GM21526 (cell line): ENCODE measurements around the gene MYO15A.

Experiments used
- ATAC-seq: cut with Tn5 transposase; IDR thresholded peaks from one replicate; pipeline ENCODE4 v1.9.1; 2021; ENCODE audit warnings: moderate library complexity; ENCODE audit not compliant: unreplicated experiment, low FRiP score

Gene MYO15A

DNA sequence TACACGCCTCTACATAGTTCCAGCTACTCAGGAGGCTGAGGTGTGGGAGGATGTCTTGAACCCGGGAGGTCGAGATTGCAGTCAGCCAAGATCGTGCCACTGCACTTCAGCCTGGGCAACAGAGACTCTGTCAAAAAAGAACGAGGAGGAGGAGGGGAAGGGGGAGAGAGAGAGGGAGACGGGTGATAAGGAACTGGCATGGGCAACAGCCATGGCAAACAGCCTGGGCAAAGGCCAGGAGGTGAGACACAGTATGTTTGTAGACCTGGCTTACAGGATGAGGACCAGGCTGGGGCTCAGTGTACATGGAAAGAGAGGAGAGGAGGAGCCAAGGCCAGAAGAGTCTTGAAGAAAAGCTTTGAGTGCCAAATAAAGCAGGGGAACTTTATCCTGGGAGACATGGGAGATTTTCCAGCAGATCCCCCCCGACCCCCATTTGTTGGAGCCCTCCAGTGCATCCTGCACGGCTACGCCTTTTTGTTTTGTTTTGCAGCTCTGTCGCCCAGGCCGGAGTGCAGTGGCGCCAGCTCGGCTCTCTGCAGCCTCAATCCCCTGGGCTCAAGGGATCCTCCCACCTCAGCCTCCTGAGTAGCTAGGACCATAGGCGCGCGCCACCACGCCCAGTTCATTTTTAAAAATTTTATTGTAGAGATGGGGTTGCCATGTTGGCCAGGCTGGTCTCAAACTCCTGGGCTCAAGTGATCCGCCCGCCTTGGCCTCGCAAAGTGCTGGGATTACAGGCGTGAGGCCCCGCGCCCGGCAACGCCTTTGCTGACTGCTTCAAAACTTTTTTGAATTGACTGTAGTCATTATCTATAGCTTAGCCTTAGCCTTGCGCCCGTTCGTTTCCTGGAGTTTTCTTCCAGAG lies 73.8 kb downstream of the MYO15A start:
- ATAC-seq = no peak

DNA sequence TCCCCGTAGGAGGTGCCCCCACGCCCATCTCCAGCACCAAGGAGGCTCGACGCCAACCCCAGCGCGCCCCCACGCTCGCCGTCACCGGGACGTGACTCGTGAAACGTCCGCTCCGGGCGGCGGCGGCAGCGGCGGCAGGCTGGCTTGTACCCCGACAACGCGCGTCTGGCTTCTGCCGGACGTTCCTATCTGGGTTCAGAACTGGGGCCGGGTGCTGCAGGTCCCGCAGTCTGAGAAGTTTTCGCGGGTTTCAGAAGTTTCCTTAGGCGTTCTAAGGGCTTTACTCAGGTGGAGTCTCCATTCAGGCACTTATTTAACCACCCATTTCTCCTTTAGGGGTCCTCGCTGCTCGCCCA lies 74.4 kb downstream of the MYO15A start:
- ATAC-seq = peak; percentile 32

DNA sequence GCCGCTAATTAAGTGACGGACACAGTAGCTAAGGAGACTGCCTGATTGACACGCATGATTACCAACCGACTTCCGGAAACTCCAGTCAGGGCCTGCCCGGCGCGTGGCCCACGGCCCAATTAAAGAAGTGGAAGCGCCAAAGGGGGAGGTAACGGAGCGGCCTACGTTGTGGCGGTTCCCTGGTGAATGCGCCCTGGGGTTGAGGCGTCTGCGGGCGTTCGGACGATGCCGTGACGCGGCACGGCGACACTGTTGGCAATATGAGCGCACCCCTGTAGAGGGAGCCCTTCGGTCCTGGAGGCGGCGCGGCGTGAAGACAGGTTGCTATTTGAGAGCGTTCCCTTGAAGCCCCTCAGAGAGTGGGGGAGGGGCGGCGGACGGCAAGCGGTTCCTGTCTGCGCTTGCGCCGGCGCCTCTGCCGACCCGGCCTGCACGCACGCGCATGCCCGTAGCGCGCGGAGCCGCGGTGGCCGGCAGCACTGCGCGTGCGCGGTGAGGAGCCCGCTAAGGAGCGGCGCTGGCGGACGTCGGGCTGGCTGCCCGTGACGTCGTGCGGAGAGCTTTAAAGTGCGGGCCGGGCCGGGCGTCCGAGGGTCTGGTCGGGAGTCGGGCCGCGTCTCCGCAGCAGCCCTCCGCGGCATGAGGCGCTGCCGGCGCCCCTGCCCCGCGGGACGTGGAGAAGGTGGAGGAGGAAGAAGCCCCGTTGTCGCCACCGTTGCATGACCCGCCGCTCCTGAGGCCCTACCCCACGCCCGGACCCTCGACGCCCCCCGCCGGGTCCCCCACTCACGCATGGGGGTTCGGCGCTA lies 75.0 kb downstream of the MYO15A start, which contains the start of gene ALKBH5:
ALKBH5 (plus strand) TSS at position 495 of the 809 bp plus-strand sequence. CDS start 416 bp downstream, outside the sequence.
- ATAC-seq = peak; percentile 73

DNA sequence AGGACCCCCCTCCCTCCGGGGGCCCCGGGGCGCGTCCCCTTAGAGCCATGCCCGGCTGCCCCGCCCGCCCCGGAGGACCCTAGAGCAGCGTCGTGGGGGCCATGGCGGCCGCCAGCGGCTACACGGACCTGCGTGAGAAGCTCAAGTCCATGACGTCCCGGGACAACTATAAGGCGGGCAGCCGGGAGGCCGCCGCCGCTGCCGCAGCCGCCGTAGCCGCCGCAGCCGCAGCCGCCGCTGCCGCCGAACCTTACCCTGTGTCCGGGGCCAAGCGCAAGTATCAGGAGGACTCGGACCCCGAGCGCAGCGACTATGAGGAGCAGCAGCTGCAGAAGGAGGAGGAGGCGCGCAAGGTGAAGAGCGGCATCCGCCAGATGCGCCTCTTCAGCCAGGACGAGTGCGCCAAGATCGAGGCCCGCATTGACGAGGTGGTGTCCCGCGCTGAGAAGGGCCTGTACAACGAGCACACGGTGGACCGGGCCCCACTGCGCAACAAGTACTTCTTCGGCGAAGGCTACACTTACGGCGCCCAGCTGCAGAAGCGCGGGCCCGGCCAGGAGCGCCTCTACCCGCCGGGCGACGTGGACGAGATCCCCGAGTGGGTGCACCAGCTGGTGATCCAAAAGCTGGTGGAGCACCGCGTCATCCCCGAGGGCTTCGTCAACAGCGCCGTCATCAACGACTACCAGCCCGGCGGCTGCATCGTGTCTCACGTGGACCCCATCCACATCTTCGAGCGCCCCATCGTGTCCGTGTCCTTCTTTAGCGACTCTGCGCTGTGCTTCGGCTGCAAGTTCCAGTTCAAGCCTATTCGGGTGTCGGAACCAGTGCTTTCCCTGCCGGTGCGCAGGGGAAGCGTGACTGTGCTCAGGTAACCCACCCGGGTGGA lies 75.8 kb downstream of the MYO15A start:
- no peak for ATAC-seq

DNA sequence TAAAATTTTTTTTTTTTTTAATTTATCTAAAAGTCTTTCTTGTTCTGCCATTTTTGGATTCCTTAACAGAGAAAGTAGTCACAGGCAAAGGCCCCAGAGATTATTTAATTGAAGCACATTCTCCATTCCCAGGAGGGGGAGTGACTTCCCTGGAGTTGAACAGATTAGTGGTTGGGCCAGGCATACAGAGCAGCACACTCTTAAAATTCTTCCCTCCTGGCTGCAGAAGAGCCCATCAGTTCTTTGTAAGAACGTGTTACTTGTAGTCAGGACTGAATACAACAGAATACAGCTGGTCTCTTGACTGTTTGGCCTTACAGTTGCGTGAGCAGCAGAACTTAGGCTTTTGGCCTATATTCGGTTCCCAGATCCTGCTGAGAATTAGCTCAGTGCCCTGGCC lies 76.8 kb downstream of the MYO15A start:
- no peak for ATAC-seq

DNA sequence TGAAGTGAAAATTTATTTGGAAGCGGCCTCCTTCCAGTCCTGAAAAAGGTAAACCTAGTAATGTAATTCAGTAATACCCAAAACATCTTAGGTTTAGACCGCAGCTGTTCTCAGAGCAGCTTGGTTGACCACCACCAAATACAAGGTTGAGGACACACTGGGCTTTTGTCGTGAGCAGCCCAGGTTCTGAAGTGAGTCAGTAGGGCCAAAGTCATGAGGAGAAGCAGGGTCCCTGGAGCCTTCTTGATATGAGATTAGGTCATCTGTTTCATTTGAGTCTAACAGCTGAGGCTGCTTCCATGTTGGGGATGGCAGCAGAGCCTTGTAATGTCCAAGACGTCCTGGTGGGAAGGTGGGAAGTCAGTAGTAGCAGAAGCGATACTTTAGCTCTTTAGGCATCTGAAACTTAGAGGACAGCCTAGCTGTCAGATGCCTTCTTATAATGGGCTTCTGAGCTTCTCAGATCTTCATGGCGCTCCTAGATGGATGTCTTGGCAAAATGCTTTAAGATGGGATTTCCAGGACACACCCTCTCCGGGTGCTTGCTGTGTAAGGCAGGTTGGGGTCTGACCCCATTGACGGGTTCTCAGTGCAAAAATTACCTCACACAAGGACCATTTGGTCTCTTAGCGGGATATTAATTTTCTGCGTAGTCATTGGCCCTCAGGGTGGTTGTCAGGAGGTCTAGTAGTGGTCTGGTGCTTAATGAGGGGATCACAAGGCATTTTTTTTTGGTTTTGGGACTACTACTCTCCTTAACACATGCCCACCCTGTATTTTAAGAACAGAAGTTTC lies 77.5 kb downstream of the MYO15A start:
- ATAC-seq = no peak

DNA sequence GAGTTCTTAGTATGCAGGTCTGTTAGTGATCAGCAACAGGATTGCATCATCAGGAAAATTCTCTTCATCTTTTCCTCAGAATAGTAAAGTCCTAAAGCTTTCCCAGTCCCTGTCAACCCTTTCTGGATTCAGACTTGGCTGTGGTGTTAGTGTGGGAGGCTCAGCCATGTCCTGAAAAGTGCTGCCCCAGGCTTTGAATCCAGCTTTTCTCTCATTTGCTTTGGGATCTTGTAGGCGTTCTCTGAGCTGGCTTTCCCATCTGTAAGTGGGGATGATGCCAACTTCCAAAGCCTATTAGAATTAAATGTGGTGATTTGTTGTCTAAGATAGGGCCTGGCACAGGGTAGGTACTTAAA lies 78.0 kb downstream of the MYO15A start:
- no peak for ATAC-seq

DNA sequence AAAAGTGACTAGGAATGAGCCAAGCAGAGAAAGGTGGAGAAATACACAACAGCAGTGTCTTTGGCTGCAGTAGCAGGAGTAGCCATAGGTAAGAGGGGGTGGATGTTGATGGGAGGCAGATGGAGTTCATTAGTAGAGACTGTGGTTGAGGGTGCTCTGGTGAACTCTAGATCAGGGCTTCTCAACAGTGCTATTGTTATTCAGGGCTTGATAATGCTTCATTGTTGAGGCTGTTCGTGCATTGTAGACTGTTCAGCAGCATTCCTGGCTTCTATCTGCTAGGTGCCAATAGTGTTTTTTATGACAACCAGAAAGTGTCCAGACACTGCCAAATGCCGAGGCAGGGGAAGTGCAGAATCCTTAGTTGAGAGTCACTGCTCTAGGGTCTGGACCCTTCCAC lies 78.7 kb downstream of the MYO15A start:
- ATAC-seq = no peak

DNA sequence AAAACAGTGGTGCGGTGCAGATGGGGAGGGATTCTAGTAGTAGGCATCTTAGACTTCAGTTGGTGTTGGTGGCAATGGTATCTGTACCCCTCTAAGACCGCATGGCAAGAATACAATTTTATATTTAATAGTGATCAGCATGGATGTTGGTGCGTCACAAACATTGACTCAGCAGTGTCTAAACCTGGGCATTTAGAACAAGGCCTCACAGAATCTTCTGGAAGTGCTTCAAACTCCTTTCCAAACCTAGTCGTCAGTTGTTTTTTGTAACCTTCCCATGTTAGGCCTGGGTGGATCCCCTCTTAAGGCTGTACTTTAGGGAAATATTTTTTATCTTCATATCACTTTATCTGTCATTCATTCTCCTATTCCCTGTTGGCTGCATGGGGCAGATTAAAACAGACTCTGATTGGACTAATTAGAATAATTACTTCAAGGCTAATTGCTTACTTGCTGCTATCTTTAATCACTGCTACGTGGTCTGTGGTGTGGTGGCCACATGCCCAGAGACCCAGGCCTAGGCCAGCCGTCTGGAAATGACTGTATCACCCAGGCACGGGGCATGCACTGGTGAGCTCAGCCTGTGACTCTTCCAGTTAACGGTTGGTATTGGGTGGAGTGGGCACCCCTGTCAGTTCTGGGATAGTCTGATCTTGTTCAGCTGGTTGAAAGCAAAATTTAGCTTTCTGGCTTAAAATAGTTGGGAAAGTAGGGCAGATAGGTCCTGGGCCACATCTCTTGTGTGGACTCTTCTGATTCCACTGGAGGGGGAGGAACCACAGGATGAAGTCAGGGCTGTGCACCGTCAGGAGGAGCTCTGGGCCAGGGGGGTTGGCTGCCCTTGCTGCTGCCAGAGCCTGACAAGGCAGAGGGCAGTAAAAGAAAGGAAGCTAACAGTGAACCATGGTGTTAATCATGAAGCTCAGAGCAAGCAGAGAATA lies 79.5 kb downstream of the MYO15A start:
- ATAC-seq = no peak

DNA sequence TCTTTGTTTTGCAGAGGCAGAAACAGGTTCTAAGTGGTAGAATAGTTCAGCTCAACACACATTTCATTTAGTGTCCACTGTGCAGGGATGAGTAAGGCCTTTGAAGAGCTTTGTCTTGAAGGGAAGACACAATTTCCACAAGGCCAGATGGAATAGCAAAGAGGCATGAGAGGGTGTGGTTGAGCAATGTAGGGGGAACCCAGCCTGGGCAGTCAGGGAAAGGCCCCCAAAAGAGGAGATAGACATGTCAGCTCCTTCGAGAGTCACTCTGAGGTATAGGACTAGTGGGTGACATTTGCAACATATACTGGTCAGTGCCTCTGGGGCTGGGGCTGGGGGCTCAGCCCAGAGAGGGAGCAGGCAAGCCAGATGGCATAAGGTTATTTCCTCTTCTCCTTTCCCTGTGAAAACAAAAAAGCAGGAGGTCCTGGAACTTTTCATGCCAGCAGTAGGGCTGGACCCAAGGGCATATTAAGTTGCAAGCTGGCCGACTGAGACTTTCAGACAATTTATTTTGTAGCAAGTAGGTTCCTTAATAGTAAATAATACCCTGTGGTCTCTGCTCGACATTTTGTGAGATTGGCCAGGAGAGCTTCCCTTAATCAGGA lies 82.2 kb downstream of the MYO15A start:
- ATAC-seq = no peak

DNA sequence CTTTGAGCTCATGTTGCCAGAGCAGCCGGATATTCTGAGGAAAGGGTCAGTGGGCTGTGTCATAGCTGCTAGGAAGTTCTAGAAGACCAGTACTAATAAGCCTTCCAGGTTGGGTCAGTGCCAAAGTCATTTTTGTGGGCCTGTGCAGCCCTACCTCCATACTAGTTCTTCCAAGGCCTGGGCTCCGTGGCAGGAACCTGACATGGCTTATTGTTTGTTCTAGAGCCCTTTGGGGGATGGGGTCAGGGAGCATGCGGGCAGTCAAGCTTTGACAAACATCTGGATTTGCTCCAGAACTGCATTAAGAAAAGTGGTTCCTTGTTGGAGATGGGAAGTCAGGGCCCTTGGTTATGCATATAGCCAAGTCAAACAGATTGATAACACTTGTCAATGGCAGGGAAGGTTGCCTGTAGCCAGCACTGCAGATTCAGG lies 82.7 kb downstream of the MYO15A start:
- ATAC-seq = no peak

DNA sequence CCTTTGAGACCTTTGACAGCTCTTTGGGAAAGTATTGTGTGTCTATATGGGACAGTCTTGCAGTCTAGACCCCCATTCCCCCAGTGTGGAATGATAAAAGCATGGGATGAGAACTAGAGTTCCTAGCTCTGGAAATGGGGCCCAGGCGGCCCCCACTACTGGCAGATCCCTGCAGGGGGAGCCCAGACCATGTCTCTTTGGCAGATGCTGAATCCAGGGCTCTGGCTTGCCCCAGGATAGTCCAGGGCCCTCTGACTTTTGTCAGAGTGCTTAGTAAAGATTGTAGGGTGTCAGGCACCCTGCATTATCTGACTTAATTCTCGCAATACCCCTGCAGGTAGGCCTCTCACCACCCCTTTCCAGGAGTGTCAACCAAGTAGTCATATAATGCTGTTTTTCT lies 83.4 kb downstream of the MYO15A start:
- ATAC-seq = no peak

DNA sequence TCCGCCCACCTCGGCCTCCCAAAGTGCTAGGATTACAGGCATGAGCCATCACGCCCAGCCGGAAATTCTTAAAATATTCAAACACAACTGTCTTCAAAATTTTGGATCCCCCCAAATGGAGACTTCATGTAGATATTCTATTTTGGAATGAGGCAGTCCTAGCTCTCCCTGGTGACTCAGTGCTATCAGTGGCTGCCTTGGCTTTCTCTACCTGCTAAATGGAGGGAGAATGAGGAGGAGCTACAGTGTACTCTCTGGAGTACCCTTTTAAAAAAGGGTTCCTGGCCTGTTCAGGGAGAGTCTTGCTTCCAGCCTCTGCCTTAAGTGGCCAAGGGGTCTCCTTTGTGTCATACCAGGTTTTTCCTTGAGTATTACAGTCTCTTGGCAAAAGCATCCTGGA lies 85.8 kb downstream of the MYO15A start:
- no peak for ATAC-seq

DNA sequence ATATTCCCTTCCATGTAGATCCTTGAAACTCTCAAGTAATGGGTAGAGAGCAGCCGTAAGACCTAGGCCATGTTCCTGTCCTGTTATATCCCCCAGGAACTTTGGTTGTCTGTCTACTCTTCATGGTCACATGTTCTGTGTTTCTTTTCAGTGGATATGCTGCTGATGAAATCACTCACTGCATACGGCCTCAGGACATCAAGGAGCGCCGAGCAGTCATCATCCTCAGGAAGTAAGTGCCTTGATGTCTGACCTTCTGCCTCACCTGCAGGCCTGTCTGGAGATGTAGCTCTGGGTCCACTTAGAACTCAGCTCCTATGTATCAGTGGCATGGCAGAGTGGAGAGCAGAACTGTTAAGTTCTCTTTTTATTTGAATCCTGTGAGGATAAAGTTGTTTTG lies 86.2 kb downstream of the MYO15A start:
- ATAC-seq = no peak

DNA sequence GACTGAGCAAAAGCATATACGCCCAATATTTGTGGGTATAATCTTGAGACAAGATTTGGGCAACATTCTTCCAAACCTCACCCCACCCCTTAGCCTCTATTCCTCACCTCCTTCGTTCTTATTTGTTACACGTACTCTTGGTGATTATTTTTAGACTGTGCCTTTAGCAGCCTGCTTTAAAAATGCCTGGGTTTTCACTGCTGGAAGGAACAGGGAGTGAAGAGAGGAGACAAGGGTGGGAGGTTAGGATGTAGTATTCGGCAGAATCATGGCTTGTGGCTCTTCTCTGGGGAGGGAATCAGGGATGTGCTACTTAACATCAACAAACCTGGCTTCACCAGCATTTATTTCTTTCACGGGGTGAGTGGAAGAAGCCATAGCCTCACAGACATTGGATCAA lies 86.7 kb downstream of the MYO15A start:
- no peak for ATAC-seq

DNA sequence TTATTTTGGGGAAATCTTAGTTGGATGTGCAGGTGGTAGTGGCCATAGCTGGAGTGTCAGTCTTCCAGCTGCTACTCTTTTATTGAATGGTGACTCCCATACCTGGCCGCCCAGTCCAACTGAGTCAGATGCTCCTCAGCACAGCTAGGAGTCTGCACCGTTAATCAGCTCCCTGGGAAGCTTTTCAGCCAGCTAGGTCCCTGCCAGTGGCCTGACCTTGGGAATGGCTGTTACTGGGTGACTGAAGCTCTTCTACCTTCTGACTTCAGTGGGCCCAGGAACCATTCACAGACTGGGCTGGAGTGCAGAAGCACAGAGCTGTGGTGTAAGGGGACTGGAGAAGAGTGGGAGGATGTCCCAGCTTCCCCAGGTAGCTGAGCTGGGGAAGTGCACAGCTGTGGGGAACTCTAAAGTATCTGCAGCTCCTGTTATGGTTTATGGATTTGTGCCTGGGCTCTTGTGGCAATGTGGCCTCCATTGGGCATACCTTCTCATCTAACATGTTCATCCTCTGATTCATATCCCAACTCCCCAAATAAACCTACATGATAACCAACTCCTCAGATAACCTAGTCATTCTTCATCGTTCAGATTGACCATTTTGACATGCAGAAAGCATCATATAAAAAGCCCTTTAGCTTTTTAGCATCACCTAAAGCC lies 89.1 kb downstream of the MYO15A start:
- ATAC-seq = no peak

DNA sequence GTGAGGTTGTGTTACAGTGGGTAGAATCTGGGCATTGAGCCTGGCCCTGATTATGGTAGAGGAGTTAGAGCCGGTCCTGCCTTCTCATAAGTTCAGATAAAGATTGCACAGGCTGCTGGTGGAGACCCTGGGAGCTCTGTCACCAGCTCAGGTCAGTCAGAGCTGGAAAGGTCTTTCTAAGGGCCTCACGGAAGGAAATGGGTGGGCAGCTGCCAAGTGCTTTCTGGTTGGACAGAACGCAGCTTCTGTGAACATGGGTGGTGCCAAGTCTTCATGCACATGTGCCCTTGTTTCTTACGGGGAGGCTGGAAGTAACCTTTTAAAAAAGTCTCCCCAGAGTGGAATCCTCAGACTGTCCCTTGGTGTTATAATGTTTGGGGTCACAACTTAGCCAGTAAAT lies 90.0 kb downstream of the MYO15A start:
- ATAC-seq = no peak

DNA sequence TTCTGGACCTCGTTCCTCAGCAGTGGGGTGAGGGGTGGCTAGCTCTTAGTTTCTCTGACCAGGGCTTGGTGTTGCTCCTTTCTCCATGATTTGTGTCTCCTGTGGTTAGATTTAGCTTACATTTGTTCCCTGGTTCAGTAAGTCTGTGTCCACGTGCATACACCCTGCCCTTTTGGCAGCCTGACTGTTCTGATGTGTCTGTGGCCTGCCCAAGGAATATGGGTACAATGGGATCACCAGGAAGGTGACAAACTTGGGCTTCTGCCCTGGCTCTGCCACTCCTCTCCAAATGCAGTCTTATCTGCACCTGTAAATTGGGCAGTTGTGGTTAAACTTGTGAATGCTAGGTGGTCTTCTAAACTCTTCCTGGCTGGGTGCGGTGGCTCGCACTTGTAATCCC lies 92.6 kb downstream of the MYO15A start:
- no peak for ATAC-seq
